ENCODE measurements around the gene DLGAP1. TPM values are rescaled to one million over a fixed set of nuclear protein-coding genes. Genes with fewer than 3 reads are reported as not detected.

Gene DLGAP1
- total RNA-seq, 1 donor from 2014 or later, result 18.5 TPM

DNA sequence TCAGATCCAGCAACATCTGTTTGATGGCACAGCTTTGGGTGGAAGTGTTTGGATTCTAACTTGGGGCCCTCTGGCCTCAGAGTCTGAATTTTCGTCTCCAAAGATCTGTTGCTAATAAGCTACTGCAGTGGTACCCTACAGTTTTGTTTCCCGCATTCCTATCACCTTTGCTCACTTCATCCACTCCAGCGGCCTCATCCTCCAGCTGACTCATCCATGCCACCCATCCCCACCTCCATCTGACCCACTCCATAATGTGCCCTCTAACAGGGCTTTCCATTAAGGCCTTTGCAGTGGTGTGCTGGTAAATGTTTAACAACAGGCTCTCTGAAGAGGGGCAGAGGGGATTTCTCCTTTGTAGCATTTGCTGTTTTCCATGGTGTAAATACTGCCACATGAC is 779.7 kb downstream of the DLGAP1 start:
- no peak overlapping the region for H3K4me3 Mint-ChIP-seq
- TF ChIP-seq, protein P1, sequence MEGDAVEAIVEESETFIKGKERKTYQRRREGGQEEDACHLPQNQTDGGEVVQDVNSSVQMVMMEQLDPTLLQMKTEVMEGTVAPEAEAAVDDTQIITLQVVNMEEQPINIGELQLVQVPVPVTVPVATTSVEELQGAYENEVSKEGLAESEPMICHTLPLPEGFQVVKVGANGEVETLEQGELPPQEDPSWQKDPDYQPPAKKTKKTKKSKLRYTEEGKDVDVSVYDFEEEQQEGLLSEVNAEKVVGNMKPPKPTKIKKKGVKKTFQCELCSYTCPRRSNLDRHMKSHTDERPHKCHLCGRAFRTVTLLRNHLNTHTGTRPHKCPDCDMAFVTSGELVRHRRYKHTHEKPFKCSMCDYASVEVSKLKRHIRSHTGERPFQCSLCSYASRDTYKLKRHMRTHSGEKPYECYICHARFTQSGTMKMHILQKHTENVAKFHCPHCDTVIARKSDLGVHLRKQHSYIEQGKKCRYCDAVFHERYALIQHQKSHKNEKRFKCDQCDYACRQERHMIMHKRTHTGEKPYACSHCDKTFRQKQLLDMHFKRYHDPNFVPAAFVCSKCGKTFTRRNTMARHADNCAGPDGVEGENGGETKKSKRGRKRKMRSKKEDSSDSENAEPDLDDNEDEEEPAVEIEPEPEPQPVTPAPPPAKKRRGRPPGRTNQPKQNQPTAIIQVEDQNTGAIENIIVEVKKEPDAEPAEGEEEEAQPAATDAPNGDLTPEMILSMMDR (IDR thresholded peaks at IDR 0.05), result no peak
- no peak for TF ChIP-seq EZH2 (IDR thresholded peaks at IDR 0.05)
- TF ChIP-seq EZH2phosphoT487 (IDR thresholded peaks at IDR 0.05), result no peak
- H3K9me3 Mint-ChIP-seq, result peaks cover 7% of the 10 kb centered on the region

DNA sequence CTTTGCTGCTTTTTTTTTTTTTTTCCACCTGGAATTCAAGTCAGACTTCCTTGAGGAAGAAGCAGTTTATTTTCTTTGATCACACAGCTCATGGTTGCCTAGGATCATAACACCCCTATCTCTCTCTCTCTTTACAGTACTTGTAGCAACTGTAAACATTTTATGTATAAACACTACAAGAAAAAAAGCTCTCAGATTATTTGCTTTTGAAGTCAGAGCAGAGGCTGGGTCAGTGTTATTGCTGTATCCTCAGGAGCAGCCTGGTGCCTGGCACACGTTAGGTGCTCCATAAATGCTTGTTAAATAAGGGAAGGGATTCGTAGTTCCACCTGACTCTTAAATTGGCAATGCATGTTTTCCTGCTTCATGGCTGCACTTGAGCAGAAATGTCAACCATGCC is 783.9 kb downstream of the DLGAP1 start:
- Histone ChIP-seq H3K27me3 (no peaks in the 10 kb centered on the region), H3K36me3 (no peaks in the 10 kb centered on the region), H4K20me1 (ENCODE audit: low read depth) (no peaks in the 10 kb centered on the region), H3K27ac (no peak overlapping the region), H3F3A (ENCODE audit: low read depth) (peaks cover 19% of the 10 kb centered on the region), H3K4me3 (no peak overlapping the region), H3K4me2 (no peak overlapping the region), H3K9ac (no peak overlapping the region), H3K4me1 (peaks cover 10% of the 10 kb centered on the region), H3K9me3 (ENCODE audit: low read depth) (no peaks in the 10 kb centered on the region), H3K79me2 (ENCODE audit: low read depth) (no peaks in the 10 kb centered on the region), H2AFZ (replicated peaks) (no peak overlapping the region)
- no peak for TF ChIP-seq EZH2 (IDR thresholded peaks at IDR 0.05)
- TF ChIP-seq, protein P1 (IDR thresholded peaks at IDR 0.05), result no peak
- Mint-ChIP-seq H3K27ac (no peak overlapping the region), H3K27me3 (ENCODE audit: insufficient read depth, low read depth) (peaks cover 5% of the 10 kb centered on the region), H3K4me1 (peaks cover 28% of the 10 kb centered on the region), H3K9me3 (peaks cover 4% of the 10 kb centered on the region), H3K4me3 (no peak overlapping the region), H3K36me3 (peaks cover under 1% of the 10 kb centered on the region)
- no peak for DNase-seq (ENCODE audit: low spot score)

More for the DNA sequence above, 779.7 kb downstream of the DLGAP1 start:
- no peak overlapping the region for H3K4me2 ChIP-seq
- H3K36me3 ChIP-seq, result no peaks in the 10 kb centered on the region
- Mint-ChIP-seq H3K27me3 (ENCODE audit: insufficient read depth, low read depth) (peaks cover 8% of the 10 kb centered on the region), H3K27ac (no peak overlapping the region), H3K4me1 (peaks cover 14% of the 10 kb centered on the region), H3K36me3 (peaks cover 3% of the 10 kb centered on the region)
- H3K27me3 ChIP-seq, result no peaks in the 10 kb centered on the region
- no peaks in the 10 kb centered on the region for H3K79me2 ChIP-seq (ENCODE audit: low read depth)
- no peak for DNase-seq (ENCODE audit: low spot score)
- H3K9ac ChIP-seq, result no peak overlapping the region
- H3K9me3 ChIP-seq (ENCODE audit: low read depth), result no peaks in the 10 kb centered on the region
- H4K20me1 ChIP-seq (ENCODE audit: low read depth), result no peaks in the 10 kb centered on the region
- no peak overlapping the region for H3K4me3 ChIP-seq
- H3K27ac ChIP-seq, result no peak overlapping the region
- H2AFZ ChIP-seq (replicated peaks), result no peak overlapping the region
- H3F3A ChIP-seq (ENCODE audit: low read depth), result no peaks in the 10 kb centered on the region
- H3K4me1 ChIP-seq, result peaks cover 5% of the 10 kb centered on the region

DNA sequence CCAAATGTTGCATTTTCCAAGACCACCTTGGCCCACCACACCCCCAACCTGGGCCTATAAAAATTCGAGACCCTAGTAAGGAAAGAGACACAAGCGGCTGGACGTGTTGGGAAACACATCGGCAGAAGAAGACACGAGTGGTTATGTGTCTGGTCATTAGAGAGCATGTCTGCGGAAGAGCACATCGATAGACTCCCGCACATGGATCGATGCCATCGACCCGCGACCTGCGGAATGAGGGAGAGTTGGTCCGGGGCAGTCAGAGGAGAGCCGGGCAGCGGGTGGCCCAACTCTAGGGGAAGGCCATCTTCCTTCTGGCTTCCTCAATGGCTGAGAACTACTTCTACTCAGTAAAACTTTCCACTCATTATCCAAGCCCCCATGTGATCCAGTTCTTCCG is 785.7 kb downstream of the DLGAP1 start:
- H3K27ac Mint-ChIP-seq, result peak overlapping the region; percentile 46
- H4K20me1 ChIP-seq (ENCODE audit: low read depth), result no peaks in the 10 kb centered on the region
- no peak overlapping the region for H3K9ac ChIP-seq
- H3K36me3 ChIP-seq, result no peaks in the 10 kb centered on the region
- H3K9me3 Mint-ChIP-seq, result no peaks in the 10 kb centered on the region
- no peaks in the 10 kb centered on the region for H3K36me3 Mint-ChIP-seq
- H3K27ac ChIP-seq, result no peak overlapping the region
- TF ChIP-seq EZH2 (IDR thresholded peaks at IDR 0.05), result no peak
- no peak for TF ChIP-seq EZH2phosphoT487 (IDR thresholded peaks at IDR 0.05)
- TF ChIP-seq, protein P1 (IDR thresholded peaks at IDR 0.05), result no peak
- H3K4me1 ChIP-seq, result peaks cover 22% of the 10 kb centered on the region
- no peaks in the 10 kb centered on the region for H3K27me3 Mint-ChIP-seq (ENCODE audit: insufficient read depth, low read depth)
- no peak overlapping the region for H3K4me2 ChIP-seq
- H3K79me2 ChIP-seq (ENCODE audit: low read depth), result no peaks in the 10 kb centered on the region
- DNase-seq (ENCODE audit: low spot score), result no peak
- peaks cover 37% of the 10 kb centered on the region for H3F3A ChIP-seq (ENCODE audit: low read depth)
- no peak overlapping the region for H3K4me3 ChIP-seq
- H3K4me3 Mint-ChIP-seq, result no peak overlapping the region
- H3K9me3 ChIP-seq (ENCODE audit: low read depth), result no peaks in the 10 kb centered on the region
- no peaks in the 10 kb centered on the region for H3K27me3 ChIP-seq
- H2AFZ ChIP-seq (replicated peaks), result no peak overlapping the region
- peaks cover 46% of the 10 kb centered on the region for H3K4me1 Mint-ChIP-seq
